Neuronal stem cell (in vitro differentiated cells): ENCODE data around the gene OTOG.

Experiments
- DNase-seq: peaks from one replicate; pipeline ENCODE4 v3.0.0-alpha.2; 2013; ENCODE audit warnings: low spot score
- H2AFZ ChIP-seq: one replicate; pipeline ENCODE4 v1.6.1; 2013; ENCODE audit warnings: mild to moderate bottlenecking, low read length, inconsistent platforms
- H2AK5ac ChIP-seq: 2 replicates; pipeline ENCODE4 v1.6.1; 2013; ENCODE audit warnings: low read depth, mild to moderate bottlenecking, inconsistent platforms, low read length, moderate library complexity, mixed read lengths
- H2BK120ac ChIP-seq: 2 replicates; pipeline ENCODE4 v1.6.1; 2013; ENCODE audit warnings: low read depth, mild to moderate bottlenecking, inconsistent platforms, low read length, moderate library complexity, mixed read lengths
- H2BK12ac ChIP-seq: one replicate; pipeline ENCODE4 v1.6.1; 2013; ENCODE audit warnings: low read length, inconsistent platforms
- H2BK15ac ChIP-seq: 2 replicates; pipeline ENCODE4 v1.6.1; 2013; ENCODE audit warnings: mild to moderate bottlenecking, low read length, inconsistent platforms, mixed read lengths
- H2BK5ac ChIP-seq: one replicate; pipeline ENCODE4 v1.6.1; 2013; ENCODE audit warnings: inconsistent platforms, mild to moderate bottlenecking, low read length, moderate library complexity
- H3K14ac ChIP-seq: one replicate; pipeline ENCODE4 v1.6.1; 2013; ENCODE audit warnings: low read length, inconsistent platforms
- H3K18ac ChIP-seq: 2 replicates; pipeline ENCODE4 v1.6.1; 2013; ENCODE audit warnings: low read length, inconsistent platforms
- H3K23ac ChIP-seq: 2 replicates; pipeline ENCODE4 v1.6.1; 2013; ENCODE audit warnings: low read depth, mild to moderate bottlenecking, mixed read lengths, low read length, inconsistent platforms; ENCODE audit not compliant: poor library complexity
- H3K27ac ChIP-seq: replicated peaks from 3 replicates; pipeline ENCODE4 v1.5.1; 2013; ENCODE audit warnings: low read length, inconsistent platforms
- H3K27me3 ChIP-seq, 3 experiments: 2 replicates each; pipeline ENCODE4 v1.6.1; 2013; ENCODE audit warnings: low read length in 3 of 3, mild to moderate bottlenecking in 2 of 3, inconsistent platforms in 1 of 3, low read depth in 1 of 3, mixed read lengths in 1 of 3, moderate library complexity in 1 of 3; ENCODE audit not compliant: control insufficient read depth in 3 of 3, insufficient read depth in 3 of 3
- H3K36me3 ChIP-seq, 2 donors: replicated peaks in 1 of 2; 2 replicates each; pipeline ENCODE4 v1.6.1; 2013; ENCODE audit warnings: low read length in 2 of 2; ENCODE audit not compliant: control insufficient read depth in 2 of 2, insufficient read depth in 2 of 2
- H3K4ac ChIP-seq: 2 replicates; pipeline ENCODE4 v1.6.1; 2013; ENCODE audit warnings: inconsistent platforms, mild to moderate bottlenecking, low read length, moderate library complexity
- H3K4me1 ChIP-seq, 2 donors: 1 replicate in 1 of 2; 2 replicates in 1 of 2; pipeline ENCODE4 v1.6.1; 2013; ENCODE audit warnings: low read length in 2 of 2, low read depth in 1 of 2; ENCODE audit not compliant: control insufficient read depth in 2 of 2, insufficient read depth in 1 of 2
- H3K4me2 ChIP-seq: one replicate; pipeline ENCODE4 v1.6.1; 2013; ENCODE audit warnings: mild to moderate bottlenecking, low read length, inconsistent platforms; ENCODE audit not compliant: insufficient read depth, poor library complexity, severe bottlenecking
- H3K4me3 ChIP-seq, 2 donors: 2 replicates each; pipeline ENCODE4 v1.5.1; 2013; ENCODE audit warnings: low read length in 2 of 2, mild to moderate bottlenecking in 2 of 2, inconsistent platforms in 1 of 2, moderate library complexity in 1 of 2
- H3K79me1 ChIP-seq: one replicate; pipeline ENCODE4 v1.6.1; 2013; ENCODE audit warnings: low read depth, mild to moderate bottlenecking, inconsistent platforms, low read length, moderate library complexity
- H3K9ac ChIP-seq: one replicate; pipeline ENCODE4 v1.6.1; 2013; ENCODE audit warnings: mild to moderate bottlenecking, low read depth, low read length, inconsistent platforms; ENCODE audit not compliant: poor library complexity
- H3K9me3 ChIP-seq, 2 donors: replicated peaks in 1 of 2; 2 replicates each; pipeline versions ENCODE3 to v1.6.1; 2013; ENCODE audit warnings: low read length in 2 of 2, mild to moderate bottlenecking in 2 of 2, inconsistent platforms in 1 of 2, low read depth in 1 of 2, mixed read lengths in 1 of 2, moderate library complexity in 1 of 2; ENCODE audit not compliant: control insufficient read depth in 2 of 2, insufficient read depth in 1 of 2
- H4K8ac ChIP-seq: one replicate; pipeline ENCODE4 v1.6.1; 2013; ENCODE audit warnings: low read depth, mild to moderate bottlenecking, inconsistent platforms, low read length, moderate library complexity
- H4K91ac ChIP-seq: one replicate; pipeline ENCODE4 v1.6.1; 2013; ENCODE audit warnings: low read length, low read depth, mild to moderate bottlenecking, inconsistent platforms; ENCODE audit not compliant: poor library complexity
- WGBS, 2 donors: extraction: QIAGEN DNeasy Blood & Tissue Kit; methylation state at CpG; one replicate each; pipeline ENCODE4 v1.1.7; 2013; ENCODE audit warnings: missing lambda C conversion rate in 2 of 2, mixed read lengths in 1 of 2; ENCODE audit not compliant: insufficient read length in 2 of 2, insufficient replicate concordance in 1 of 2; ENCODE audit errors: extremely low coverage in 2 of 2; 5-methylcytosine and 5-hydroxymethylcytosine counted together

Gene OTOG

GRCh38 chr11:17629113-17629512 is 82.1 kb downstream of the OTOG start:
- H3K9ac ChIP-seq, result peak overlapping the region; percentile 16
- no peak overlapping the region for H3K4me3 ChIP-seq
- no peak overlapping the region for H2AK5ac ChIP-seq
- H3K23ac ChIP-seq, result peak overlapping the region; percentile 43
- H3K9me3 ChIP-seq, result no peaks in the 10 kb centered on the region
- H3K18ac ChIP-seq, result peak overlapping the region; percentile 64
- H4K8ac ChIP-seq, result no peak overlapping the region
- H2BK5ac ChIP-seq, result no peak overlapping the region
- DNase-seq, result no peak
- H2BK15ac ChIP-seq, result no peak overlapping the region
- H3K36me3 ChIP-seq, result no peaks in the 10 kb centered on the region
- H3K14ac ChIP-seq, result no peak overlapping the region
- H3K4ac ChIP-seq, result no peak overlapping the region
- H2AFZ ChIP-seq, result no peak overlapping the region
- no CpG with 5 or more reads among the region's 5 CpGs for WGBS, 2 donors
- no peak overlapping the region for H3K27ac ChIP-seq
- no peaks in the 10 kb centered on the region for H3K4me1 ChIP-seq
- no peak overlapping the region for H4K91ac ChIP-seq
- H3K79me1 ChIP-seq, result peaks cover 2% of the 10 kb centered on the region
- H3K27me3 ChIP-seq, result peaks cover 0 to 3% (median 0%) of the 10 kb centered on the region in 3 experiments
- H2BK120ac ChIP-seq, result no peak overlapping the region
- peak overlapping the region; percentile 46 for H2BK12ac ChIP-seq
- H3K4me2 ChIP-seq, result no peak overlapping the region

- no peak overlapping the region for H3K4ac ChIP-seq
- H3K4me3 ChIP-seq, result no peak overlapping the region
- H3K14ac ChIP-seq, result no peak overlapping the region
- no peaks in the 10 kb centered on the region for H3K9me3 ChIP-seq
- no peak overlapping the region for H3K9ac ChIP-seq
- H2BK5ac ChIP-seq, result no peak overlapping the region
- no peaks in the 10 kb centered on the region for H3K4me1 ChIP-seq
- H4K8ac ChIP-seq, result no peak overlapping the region
- no peak for DNase-seq
- no peak overlapping the region for H3K27ac ChIP-seq
- H3K27me3 ChIP-seq, result peaks cover 0 to 3% (median 0%) of the 10 kb centered on the region in 3 experiments
- peaks cover 2% of the 10 kb centered on the region for H3K79me1 ChIP-seq
- H3K36me3 ChIP-seq, result no peaks in the 10 kb centered on the region
- H3K23ac ChIP-seq, result no peak overlapping the region
- H2BK12ac ChIP-seq, result no peak overlapping the region
- H2BK120ac ChIP-seq, result no peak overlapping the region
- no peak overlapping the region for H3K4me2 ChIP-seq
- H2BK15ac ChIP-seq, result no peak overlapping the region
- no peak overlapping the region for H2AFZ ChIP-seq
- no CpG with 5 or more reads among the region's 2 CpGs for WGBS, 2 donors
- no peak overlapping the region for H2AK5ac ChIP-seq
- H3K18ac ChIP-seq, result no peak overlapping the region
- H4K91ac ChIP-seq, result no peak overlapping the region
Measured at GRCh38 chr11:17630936-17631335, 83.9 kb downstream of the OTOG start.

GRCh38 chr11:17631702-17632365 is 84.8 kb downstream of the OTOG start:
- H3K9me3 ChIP-seq, result no peaks in the 10 kb centered on the region
- H2BK12ac ChIP-seq, result no peak overlapping the region
- H3K4me3 ChIP-seq, result peak overlapping the region in 1 of 2 donors; percentile 53
- H3K27me3 ChIP-seq, result peaks cover 0 to 5% (median 0%) of the 10 kb centered on the region in 3 experiments
- no peaks in the 10 kb centered on the region for H3K4me1 ChIP-seq
- no peak overlapping the region for H3K4ac ChIP-seq
- no peak overlapping the region for H4K8ac ChIP-seq
- H2AK5ac ChIP-seq, result no peak overlapping the region
- H3K9ac ChIP-seq, result no peak overlapping the region
- H3K14ac ChIP-seq, result no peak overlapping the region
- no peak overlapping the region for H2BK5ac ChIP-seq
- no peak overlapping the region for H2AFZ ChIP-seq
- H4K91ac ChIP-seq, result no peak overlapping the region
- no peak overlapping the region for H3K27ac ChIP-seq
- H3K18ac ChIP-seq, result no peak overlapping the region
- H2BK15ac ChIP-seq, result no peak overlapping the region
- WGBS, 2 donors, result no CpG with 5 or more reads among the region's 19 CpGs
- no peaks in the 10 kb centered on the region for H3K79me1 ChIP-seq
- H2BK120ac ChIP-seq, result no peak overlapping the region
- no peak overlapping the region for H3K4me2 ChIP-seq
- peak overlapping the region; percentile 83 for H3K23ac ChIP-seq
- H3K36me3 ChIP-seq, result no peaks in the 10 kb centered on the region
- DNase-seq, result no peak

GRCh38 chr11:17633279-17633986 is 86.4 kb downstream of the OTOG start:
- H2BK5ac ChIP-seq, result no peak overlapping the region
- H3K4me1 ChIP-seq, result no peaks in the 10 kb centered on the region
- H4K8ac ChIP-seq, result peak overlapping the region; percentile 52
- no CpG with 5 or more reads among the region's 11 CpGs for WGBS, 2 donors
- peak overlapping the region; percentile 49 for H2AK5ac ChIP-seq
- H3K79me1 ChIP-seq, result no peaks in the 10 kb centered on the region
- no peak overlapping the region for H2BK120ac ChIP-seq
- no peak overlapping the region for H4K91ac ChIP-seq
- H3K23ac ChIP-seq, result peak overlapping the region; percentile 26
- H3K18ac ChIP-seq, result peak overlapping the region; percentile 54
- no peak overlapping the region for H3K9ac ChIP-seq
- no peak overlapping the region for H3K4me2 ChIP-seq
- H3K36me3 ChIP-seq, result no peaks in the 10 kb centered on the region
- no peak overlapping the region for H2BK15ac ChIP-seq
- DNase-seq, result no peak
- H2BK12ac ChIP-seq, result no peak overlapping the region
- no peak overlapping the region for H3K4me3 ChIP-seq
- no peaks in the 10 kb centered on the region for H3K9me3 ChIP-seq
- no peak overlapping the region for H2AFZ ChIP-seq
- H3K27ac ChIP-seq, result no peak overlapping the region
- no peak overlapping the region for H3K14ac ChIP-seq
- H3K4ac ChIP-seq, result no peak overlapping the region
- peaks cover 0 to 9% (median 0%) of the 10 kb centered on the region in 3 experiments for H3K27me3 ChIP-seq
